Measurements from ENCODE around the gene STXBP5.

Gene STXBP5

DNA sequence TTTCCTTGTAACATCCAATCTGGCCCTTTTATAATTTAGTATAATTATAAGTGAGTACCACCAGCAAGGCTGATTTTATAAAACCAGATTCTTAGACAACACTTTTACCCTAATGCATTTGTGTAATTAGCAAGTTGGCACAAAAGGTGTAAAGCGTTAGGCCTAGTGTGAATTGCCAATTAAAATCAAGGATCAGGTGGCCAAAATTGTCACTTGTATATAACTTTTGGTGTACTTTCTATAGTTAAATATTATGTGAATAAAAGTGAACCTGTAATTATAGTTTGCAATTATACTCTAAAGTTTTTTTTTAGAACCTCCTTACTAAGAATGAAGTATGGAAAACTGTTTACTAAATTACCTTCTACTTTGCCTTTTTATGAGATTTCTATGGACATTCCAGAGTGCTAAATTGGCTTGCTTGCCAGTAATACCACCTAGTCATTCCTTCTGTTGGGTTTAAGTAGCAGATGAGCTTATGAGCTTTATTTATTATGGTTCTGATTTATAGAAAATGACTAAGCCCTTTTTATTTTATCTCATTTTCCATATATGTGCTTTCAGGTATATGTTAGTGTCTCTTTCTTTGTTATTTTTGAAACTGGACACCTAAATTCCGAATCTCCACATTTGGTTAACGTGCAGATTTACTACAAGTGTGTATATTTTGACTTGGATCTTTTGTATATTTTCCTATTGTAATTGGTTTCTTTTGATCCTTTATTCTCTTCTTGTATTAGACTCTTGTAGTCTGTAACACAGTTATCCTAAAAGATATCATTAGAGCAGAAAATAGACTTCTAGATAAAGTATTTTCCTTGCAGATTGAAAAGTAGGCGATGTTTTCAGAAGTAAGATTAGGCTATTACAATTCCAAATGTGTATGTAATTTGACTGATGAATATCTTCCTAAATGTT, 3.9 kb downstream of the STXBP5 start:
- TF ChIP-seq CTCF (conservative IDR thresholded peaks at IDR 0.05; ENCODE audit: low read depth, low read length) = no peak
- H3K4me3 ChIP-seq (ENCODE audit: low read length) = no peak overlapping the region

GRCh38 chr6:147209762-147210449, 5.7 kb downstream of the STXBP5 start:
- TF ChIP-seq CTCF (conservative IDR thresholded peaks at IDR 0.05; ENCODE audit: low read depth, low read length) = no peak
- DNase-seq (ENCODE audit: low read depth) = no peak
- H3K4me3 ChIP-seq (ENCODE audit: low read length) = no peak overlapping the region

More for the DNA sequence above, 3.9 kb downstream of the STXBP5 start:
- peak; percentile 32 for DNase-seq (ENCODE audit: low read depth)

GRCh38 chr6:147211349-147211748, 7.1 kb downstream of the STXBP5 start:
- no peak overlapping the region for H3K4me3 ChIP-seq (ENCODE audit: low read length)
- no peak for DNase-seq (ENCODE audit: low read depth)
- TF ChIP-seq CTCF (conservative IDR thresholded peaks at IDR 0.05; ENCODE audit: low read depth, low read length) = no peak

DNA sequence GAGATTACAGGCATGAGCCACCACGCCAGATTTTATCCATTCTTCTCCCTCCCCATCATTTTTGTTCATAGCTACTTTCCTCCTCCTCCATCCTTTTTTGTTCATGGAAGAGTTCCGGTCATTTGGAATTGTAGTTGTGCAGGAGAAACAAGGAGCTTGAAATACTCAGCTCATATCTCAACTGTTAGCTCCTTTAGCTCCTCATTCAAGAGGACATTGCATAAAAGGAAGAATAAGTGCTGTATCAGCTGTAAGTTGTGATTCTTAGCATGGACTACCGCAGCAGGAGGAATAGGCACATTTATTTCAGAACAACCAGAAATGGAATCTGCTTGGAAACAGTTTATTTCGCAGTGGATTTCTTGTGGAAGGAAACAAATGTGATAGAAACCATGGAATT, 7.6 kb downstream of the STXBP5 start:
- no peak for DNase-seq (ENCODE audit: low read depth)
- TF ChIP-seq CTCF (conservative IDR thresholded peaks at IDR 0.05; ENCODE audit: low read depth, low read length) = no peak
- no peak overlapping the region for H3K4me3 ChIP-seq (ENCODE audit: low read length)

DNA sequence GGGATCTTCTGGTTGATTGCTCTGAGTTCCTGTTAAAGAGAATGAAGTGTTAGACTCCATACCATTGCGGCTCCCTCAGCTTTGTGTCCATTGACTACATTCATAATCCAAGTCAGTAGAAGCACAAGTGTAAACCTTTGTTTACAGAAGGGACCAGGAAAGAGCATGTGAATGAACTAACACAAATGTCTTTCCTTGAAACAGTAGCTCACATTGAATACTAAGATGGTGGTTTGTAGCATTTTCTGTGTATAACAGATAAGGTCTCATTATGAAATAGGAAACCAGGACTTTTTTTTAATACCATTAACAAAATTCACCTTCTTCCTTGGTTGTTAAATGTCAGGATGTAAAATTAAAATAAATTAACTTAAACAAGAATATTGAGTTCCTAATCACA, 8.4 kb downstream of the STXBP5 start:
- DNase-seq (ENCODE audit: low read depth) = no peak
- no peak for TF ChIP-seq CTCF (conservative IDR thresholded peaks at IDR 0.05; ENCODE audit: low read depth, low read length)
- no peak overlapping the region for H3K4me3 ChIP-seq (ENCODE audit: low read length)

GRCh38 chr6:147213772-147214171, 9.6 kb downstream of the STXBP5 start:
- H3K4me3 ChIP-seq (ENCODE audit: low read length) = no peak overlapping the region
- no peak for TF ChIP-seq CTCF (conservative IDR thresholded peaks at IDR 0.05; ENCODE audit: low read depth, low read length)
- no peak for DNase-seq (ENCODE audit: low read depth)
